Testis (tissue), 3 donors: ENCODE results near the gene SPG11. TPM values are rescaled to one million over a fixed set of nuclear protein-coding genes. Genes with fewer than 3 reads are reported as not detected.
"Not testable (repeated sequence)": the region's sequence is repeated elsewhere in the genome, so short reads cannot be mapped to it uniquely, and the experiment has no call there.

ENCODE experiments used
- DNase-seq: peaks from one replicate; pipeline ENCODE4 v3.0.0-alpha.2; 2019
- H3K27ac ChIP-seq, 2 donors: fragments of 200-600 bp; sonication (generic); one replicate each; pipeline ENCODE4 v1.5.1; 2019
- H3K27me3 ChIP-seq: fragments of 200-600 bp; sonication (generic); one replicate; pipeline ENCODE4 v1.5.1; 2019
- H3K36me3 ChIP-seq: fragments of 200-600 bp; sonication (generic); one replicate; pipeline ENCODE4 v1.5.1; 2017; ENCODE audit warnings: low read depth; ENCODE audit errors: missing control alignments
- H3K4me1 ChIP-seq: fragments of 200-600 bp; sonication (generic); one replicate; pipeline ENCODE4 v1.5.1; 2019
- H3K4me3 ChIP-seq, 2 donors: fragments of 200-600 bp; sonication (generic); one replicate each; pipeline ENCODE4 v1.5.1; 2017 to 2019
- H3K9me3 ChIP-seq: fragments of 200-600 bp; sonication (generic); one replicate; pipeline ENCODE4 v1.5.1; 2017
- POLR2A ChIP-seq: fragments of 450-650 bp; IDR thresholded peaks from one replicate; pipeline ENCODE4 v1.6.1; 2017; ENCODE audit warnings: antibody characterized with exemption, mild to moderate bottlenecking, moderate library complexity
- WGBS, 2 donors: methylation state at CpG; one replicate each; pipeline ENCODE4 v1.1.5; 2018; 5-methylcytosine and 5-hydroxymethylcytosine counted together
- intact Hi-C: fragments of 100-400 bp; cut with DNase I; formaldehyde crosslinking; loops from one replicate; pipeline ENCODE4 v1.15.1; 2023; ENCODE audit warnings: low total_unique reads
- polyA plus RNA-seq: library from polyadenylated mRNA; stranded (reverse); fragments of 350-450 nt; fragmentation: Illumina TruSeq; extraction: RNeasy Lipid Tissue Mini Kit (QIAGEN cat#74804); gene quantifications from one replicate; pipeline ENCODE4 v1.2.3, GENCODE V29; 2014; ENCODE audit warnings: low read depth, low replicate concordance; ENCODE audit not compliant: insufficient read depth
- total RNA-seq, 2 donors: library from RNA; depleted of rRNA; stranded (reverse); fragments of >200 nt; gene quantifications; one replicate each; pipeline ENCODE4 v1.2.3, GENCODE V29; 2016
- TF ChIP-seq, protein P1 (sequence below), 3 experiments: fragments of 450-650 bp in 2 of 3; fragments of 200-600 bp in 1 of 3; sonication (generic) in 1 of 3; IDR thresholded peaks; one replicate each; pipeline ENCODE4 v1.5.1; 2016 to 2019; ENCODE audit warnings: antibody characterized with exemption in 3 of 3, mild to moderate bottlenecking in 2 of 3, moderate library complexity in 1 of 3

SPG11 gene
- total and polyA plus RNA-seq, 3 donors from 2014 or later, result 89.6 to 137 (median 127) TPM

DNA sequence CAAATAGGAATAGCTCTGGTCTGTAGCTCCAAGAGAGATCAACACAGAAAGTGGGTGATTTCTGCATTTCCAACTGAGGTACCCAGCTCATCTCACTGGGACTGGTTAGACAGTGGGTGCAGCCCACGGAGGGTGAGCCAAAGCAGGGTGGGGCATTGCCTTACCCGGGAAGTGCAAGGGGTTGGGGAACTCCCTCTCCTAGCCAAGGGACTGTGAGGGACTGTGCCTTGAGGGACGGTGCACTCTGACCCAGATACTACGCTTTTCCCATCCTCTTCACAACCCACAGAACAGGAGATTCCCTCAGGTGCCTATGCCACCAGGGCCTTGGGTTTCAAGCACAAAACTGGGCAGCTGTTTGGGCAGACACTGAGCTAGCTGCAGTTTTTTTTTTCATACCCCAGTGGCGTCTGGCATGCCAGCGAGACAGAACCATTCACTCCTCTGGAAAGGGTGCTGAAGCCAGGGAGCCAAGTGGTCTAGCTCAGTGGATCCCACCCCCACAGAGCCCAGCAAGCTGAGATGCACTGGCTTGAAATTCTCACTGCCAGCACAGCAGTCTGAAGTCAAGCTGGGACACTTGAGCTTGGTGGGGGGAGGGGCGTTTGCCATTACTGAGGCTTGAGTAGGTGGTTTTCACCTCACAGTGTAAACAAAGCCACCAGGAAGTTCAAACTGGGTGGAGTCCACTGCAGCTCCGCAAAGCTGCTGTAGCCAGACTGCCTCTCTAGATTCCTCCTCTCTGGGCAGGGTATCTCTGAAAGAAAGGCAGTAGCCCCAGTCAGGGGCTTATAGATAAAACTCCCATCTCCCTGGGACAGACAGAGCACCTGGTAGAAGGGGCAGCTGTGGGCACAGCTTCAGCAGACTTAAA lies 19.6 kb upstream of the SPG11 start:
- H3K27ac ChIP-seq, H3K4me3 ChIP-seq, H3K4me1 ChIP-seq, H3K27me3 ChIP-seq, DNase-seq, H3K9me3 ChIP-seq, intact Hi-C loops, H3K36me3 ChIP-seq: not testable (repeated sequence)
- whole genome bisulfite sequencing, 2 donors, result 57 to 66% methylated on average over 6 to 8 of the region's 8 CpGs

DNA sequence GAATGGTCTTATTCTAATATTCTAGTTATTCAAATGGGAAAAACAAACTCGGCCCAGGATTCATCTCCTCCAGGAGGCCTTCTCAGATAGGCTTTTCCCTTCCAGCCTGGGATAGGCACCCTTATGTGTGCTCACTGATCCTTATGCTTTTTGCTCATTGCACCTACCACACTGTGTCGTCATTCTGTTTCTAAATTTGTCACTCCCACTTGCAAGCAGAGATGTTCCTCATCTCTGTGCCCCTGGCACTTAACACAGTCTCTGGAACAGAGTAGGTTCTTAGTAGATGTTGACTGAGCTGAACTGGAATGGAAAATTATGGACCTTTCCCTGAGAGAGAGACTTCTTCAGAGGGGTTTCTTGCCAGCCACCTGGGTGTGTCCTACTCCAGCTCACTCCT lies 18.7 kb upstream of the SPG11 start:
- H3K9me3 ChIP-seq, result no peaks in the 10 kb centered on the region
- H3K36me3 ChIP-seq, result no peaks in the 10 kb centered on the region
- 72 to 86% methylated on average over 2 of the region's 2 CpGs for WGBS, 2 donors
- intact Hi-C loops, result no loop called here
- no peaks in the 10 kb centered on the region for H3K4me1 ChIP-seq
- no peak overlapping the region for H3K27ac ChIP-seq
- no peaks in the 10 kb centered on the region for H3K27me3 ChIP-seq
- DNase-seq, result no peak
- TF ChIP-seq POLR2A, result no peak
- H3K4me3 ChIP-seq, result no peak overlapping the region

DNA sequence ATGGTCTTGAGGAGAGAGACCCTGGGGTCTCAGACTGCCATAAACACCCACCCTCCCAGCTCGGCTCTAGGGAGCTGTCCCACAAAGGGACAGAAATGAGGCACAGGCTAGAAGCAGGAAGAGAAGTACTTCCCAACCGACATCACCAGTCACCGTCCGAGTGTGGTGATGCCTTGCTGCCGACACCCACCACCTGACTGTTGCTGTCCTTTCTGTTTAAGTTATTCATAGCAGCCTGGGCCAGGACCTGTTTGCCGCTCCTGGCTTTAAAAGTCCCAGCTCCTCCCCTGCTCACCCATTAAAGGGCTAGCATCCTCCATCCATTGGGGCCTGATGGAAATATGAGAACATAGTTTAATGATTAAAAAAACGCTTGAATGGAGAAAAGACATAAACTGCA lies 13.2 kb upstream of the SPG11 start:
- TF ChIP-seq POLR2A, result no peak
- TF ChIP-seq, protein P1, sequence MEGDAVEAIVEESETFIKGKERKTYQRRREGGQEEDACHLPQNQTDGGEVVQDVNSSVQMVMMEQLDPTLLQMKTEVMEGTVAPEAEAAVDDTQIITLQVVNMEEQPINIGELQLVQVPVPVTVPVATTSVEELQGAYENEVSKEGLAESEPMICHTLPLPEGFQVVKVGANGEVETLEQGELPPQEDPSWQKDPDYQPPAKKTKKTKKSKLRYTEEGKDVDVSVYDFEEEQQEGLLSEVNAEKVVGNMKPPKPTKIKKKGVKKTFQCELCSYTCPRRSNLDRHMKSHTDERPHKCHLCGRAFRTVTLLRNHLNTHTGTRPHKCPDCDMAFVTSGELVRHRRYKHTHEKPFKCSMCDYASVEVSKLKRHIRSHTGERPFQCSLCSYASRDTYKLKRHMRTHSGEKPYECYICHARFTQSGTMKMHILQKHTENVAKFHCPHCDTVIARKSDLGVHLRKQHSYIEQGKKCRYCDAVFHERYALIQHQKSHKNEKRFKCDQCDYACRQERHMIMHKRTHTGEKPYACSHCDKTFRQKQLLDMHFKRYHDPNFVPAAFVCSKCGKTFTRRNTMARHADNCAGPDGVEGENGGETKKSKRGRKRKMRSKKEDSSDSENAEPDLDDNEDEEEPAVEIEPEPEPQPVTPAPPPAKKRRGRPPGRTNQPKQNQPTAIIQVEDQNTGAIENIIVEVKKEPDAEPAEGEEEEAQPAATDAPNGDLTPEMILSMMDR (IDR thresholded peaks at IDR 0.05), result no peak
- DNase-seq, result no peak
- H3K27ac ChIP-seq, result no peak overlapping the region

DNA sequence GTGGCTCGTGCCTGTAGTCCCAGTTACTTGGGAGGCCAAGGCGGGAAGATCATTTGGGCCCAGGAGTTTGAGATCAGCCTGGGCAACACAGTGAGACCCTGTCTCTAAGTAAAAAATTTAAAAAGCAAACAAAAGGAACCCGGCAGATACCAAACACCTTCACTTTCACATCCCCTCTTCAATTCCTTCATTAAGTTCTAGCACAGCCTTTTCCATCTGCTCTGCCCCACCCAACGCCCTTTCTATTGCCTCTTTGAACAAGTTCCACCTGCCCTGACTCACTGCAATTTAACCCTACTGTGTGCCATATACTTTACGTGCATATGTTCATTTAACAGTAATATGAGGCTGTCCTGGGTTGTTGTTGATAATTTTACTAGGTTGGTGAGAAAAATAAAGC lies 12.4 kb upstream of the SPG11 start:
- Histone ChIP-seq H3K27me3 (no peaks in the 10 kb centered on the region), H3K27ac (no peak overlapping the region), H3K4me1 (no peaks in the 10 kb centered on the region), H3K9me3 (no peaks in the 10 kb centered on the region), H3K36me3 (no peaks in the 10 kb centered on the region), H3K4me3 (no peak overlapping the region)
- DNase-seq, result no peak
- intact Hi-C loops, result no loop called here
- 88 to 93% methylated on average over 5 of the region's 5 CpGs for WGBS, 2 donors
- TF ChIP-seq, protein P1 (IDR thresholded peaks at IDR 0.05), result no peak
- no peak for TF ChIP-seq POLR2A

More for the DNA sequence above, 13.2 kb upstream of the SPG11 start:
- Histone ChIP-seq H3K4me3 (no peak overlapping the region), H3K4me1 (no peaks in the 10 kb centered on the region), H3K36me3 (no peaks in the 10 kb centered on the region), H3K9me3 (no peaks in the 10 kb centered on the region), H3K27me3 (no peaks in the 10 kb centered on the region)
- intact Hi-C loops, result no loop called here
- WGBS, 2 donors, result 68 to 71% methylated on average over 7 of the region's 7 CpGs

DNA sequence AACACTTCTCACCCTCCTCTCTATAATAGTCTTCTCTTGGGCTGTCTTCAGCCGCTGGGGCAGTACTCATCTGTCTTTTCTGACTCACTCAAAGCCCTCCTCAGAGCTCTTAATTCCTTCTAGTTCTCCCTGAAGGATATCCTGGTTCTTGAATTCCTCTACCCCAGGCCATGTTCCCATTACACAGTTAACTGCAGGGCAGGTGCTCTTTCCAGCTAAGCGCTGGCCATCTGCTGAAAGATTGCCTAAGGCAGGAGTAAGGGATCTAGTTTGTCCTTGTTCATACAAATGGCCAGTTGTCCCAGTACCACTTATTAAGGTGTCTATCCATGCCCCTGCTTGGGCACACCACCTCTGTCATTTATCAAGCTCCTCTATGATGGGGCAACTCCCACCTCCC lies 10.2 kb upstream of the SPG11 start:
- 95 to 96% methylated on average over 2 of the region's 2 CpGs for WGBS, 2 donors
- Histone ChIP-seq H3K9me3 (no peaks in the 10 kb centered on the region), H3K27me3 (no peaks in the 10 kb centered on the region), H3K4me3 (no peak overlapping the region), H3K4me1 (no peaks in the 10 kb centered on the region), H3K27ac (no peak overlapping the region), H3K36me3 (no peaks in the 10 kb centered on the region)
- DNase-seq, result no peak
- no peak for TF ChIP-seq POLR2A
- TF ChIP-seq, protein P1 (IDR thresholded peaks at IDR 0.05), result no peak
- intact Hi-C loops, result no loop called here
